Cardiac muscle cell (in vitro differentiated cells and primary cell): ENCODE measurements around the gene FRMPD2. TPM values are rescaled to one million over a fixed set of nuclear protein-coding genes. Genes with fewer than 3 reads are reported as not detected.

ENCODE experiments used
- DNase-seq, 2 donors: peaks; one replicate each; pipeline versions ENCODE4 v3.0.0 to v3.0.0-alpha.2; 2010 to 2017; ENCODE audit warnings: low read depth in 1 of 2, low spot score in 1 of 2
- H3K27ac ChIP-seq: fragments of 200-600 bp; sonication (generic); 2 replicates; pipeline ENCODE4 v1.5.1; 2016
- H3K27me3 ChIP-seq: fragments of 200-600 bp; sonication (generic); 2 replicates; pipeline ENCODE4 v1.6.0; 2016; ENCODE audit warnings: control low read depth
- H3K36me3 ChIP-seq: fragments of 200-600 bp; sonication (generic); 2 replicates; pipeline ENCODE4 v1.5.1; 2016; ENCODE audit warnings: control low read depth
- H3K4me1 ChIP-seq: fragments of 200-600 bp; sonication (generic); 2 replicates; pipeline ENCODE4 v1.8.1; 2017; ENCODE audit warnings: low read depth, mild to moderate bottlenecking, mixed run types
- H3K4me3 ChIP-seq: fragments of 200-600 bp; sonication (generic); 2 replicates; pipeline ENCODE4 v1.5.1; 2016; ENCODE audit warnings: mild to moderate bottlenecking
- H3K9me3 ChIP-seq: fragments of 200-600 bp; sonication (generic); 2 replicates; pipeline ENCODE4 v1.5.1; 2017; ENCODE audit warnings: low read depth, mild to moderate bottlenecking, control low read depth
- CTCF ChIP-seq: IDR thresholded peaks from 2 replicates; pipeline ENCODE4 v1.5.1; 2012; ENCODE audit warnings: low read depth, mild to moderate bottlenecking, low read length
- polyA plus RNA-seq: library from polyadenylated mRNA; unstranded; fragments of >200 nt; fragmentation: Nextera tagmentation; extraction: Ambion mirVana; gene quantifications from 2 replicates; pipeline ENCODE4 v1.2.1, GENCODE V29; 2016
- total RNA-seq: library from RNA; depleted of rRNA; stranded (reverse); fragments of >200 nt; gene quantifications from 2 replicates; pipeline ENCODE4 v1.2.3, GENCODE V29; 2016

The FRMPD2 gene
- total and polyA plus RNA-seq, 2 experiments from 2014 or later, result 2.3 to 3.0 TPM

GRCh38 chr10:48249763-48250351 is 24.6 kb downstream of the FRMPD2 start:
- TF ChIP-seq CTCF, result no peak
- Histone ChIP-seq H3K27ac (no peak overlapping the region), H3K36me3 (no peaks in the 10 kb centered on the region), H3K9me3 (no peaks in the 10 kb centered on the region), H3K4me1 (peaks cover 51% of the 10 kb centered on the region), H3K4me3 (no peak overlapping the region), H3K27me3 (no peaks in the 10 kb centered on the region)
- DNase-seq, result no peak

GRCh38 chr10:48249004-48249762 is 25.3 kb downstream of the FRMPD2 start:
- Histone ChIP-seq H3K4me3 (no peak overlapping the region), H3K27me3 (no peaks in the 10 kb centered on the region), H3K4me1 (peaks cover 49% of the 10 kb centered on the region), H3K27ac (peak overlapping the region; percentile 20), H3K36me3 (no peaks in the 10 kb centered on the region), H3K9me3 (no peaks in the 10 kb centered on the region)
- no peak for TF ChIP-seq CTCF
- DNase-seq, result no peak

GRCh38 chr10:48248462-48248861 is 26.0 kb downstream of the FRMPD2 start:
- Histone ChIP-seq H3K4me1 (peaks cover 45% of the 10 kb centered on the region), H3K27me3 (no peaks in the 10 kb centered on the region), H3K9me3 (no peaks in the 10 kb centered on the region), H3K27ac (peak overlapping the region; percentile 20), H3K36me3 (no peaks in the 10 kb centered on the region), H3K4me3 (no peak overlapping the region)
- no peak for TF ChIP-seq CTCF
- DNase-seq, result no peak

- peak overlapping the region; percentile 20 for H3K27ac ChIP-seq
- no peak for TF ChIP-seq CTCF
- peaks cover 40% of the 10 kb centered on the region for H3K4me1 ChIP-seq
- H3K27me3 ChIP-seq, result no peaks in the 10 kb centered on the region
- DNase-seq, result no peak
- H3K36me3 ChIP-seq, result no peaks in the 10 kb centered on the region
- no peaks in the 10 kb centered on the region for H3K9me3 ChIP-seq
- H3K4me3 ChIP-seq, result no peak overlapping the region
These were observed 26.8 kb downstream of the FRMPD2 start for GRCh38 chr10:48247680-48248079.

- H3K4me3 ChIP-seq, result no peak overlapping the region
- TF ChIP-seq CTCF, result no peak
- no peak for DNase-seq
- H3K4me1 ChIP-seq, result peaks cover 28% of the 10 kb centered on the region
- no peaks in the 10 kb centered on the region for H3K36me3 ChIP-seq
- no peaks in the 10 kb centered on the region for H3K27me3 ChIP-seq
- H3K9me3 ChIP-seq, result no peaks in the 10 kb centered on the region
- no peak overlapping the region for H3K27ac ChIP-seq
These were observed 28.0 kb downstream of the FRMPD2 start for GRCh38 chr10:48246501-48246900.
